Left lung (tissue), 10 donors: ENCODE data around the gene ZCCHC7. TPM values are rescaled to one million over a fixed set of nuclear protein-coding genes. Genes with fewer than 3 reads are reported as not detected.
A peak's percentile ranks its signal among the peaks of the same experiment; 100 is the strongest.

ENCODE experiments used
- ATAC-seq: fragments of 200-7000 bp; cut with Tn5 transposase; one replicate; pipeline ENCODE4 v1.9.1; 2020; ENCODE audit warnings: moderate library complexity
- DNase-seq, 4 donors: peaks; one replicate each; pipeline ENCODE4 v3.0.0-alpha.2; 2013 to 2020
- H3K27ac ChIP-seq, 2 donors: fragments of 200-600 bp; sonication (generic) in 1 of 2; one replicate each; pipeline versions ENCODE4 v1.5.0 to v1.8.0; 2020 to 2021
- H3K27me3 ChIP-seq, 2 donors: fragments of 200-600 bp; sonication (generic) in 1 of 2; one replicate each; pipeline versions ENCODE4 v1.5.0 to v1.8.0; 2020 to 2021
- H3K36me3 ChIP-seq, 2 donors: fragments of 200-600 bp; sonication (generic) in 1 of 2; one replicate each; pipeline versions ENCODE4 v1.5.0 to v1.8.0; 2020 to 2021
- H3K4me1 ChIP-seq, 2 donors: fragments of 200-600 bp; one replicate each; pipeline ENCODE4 v1.8.0; 2021
- H3K4me3 ChIP-seq, 2 donors: fragments of 200-600 bp; sonication (generic) in 1 of 2; one replicate each; pipeline versions ENCODE4 v1.5.0 to v1.8.0; 2020 to 2021; ENCODE audit warnings: mild to moderate bottlenecking in 1 of 2
- H3K9me3 ChIP-seq, 2 donors: fragments of 200-600 bp; sonication (generic) in 1 of 2; one replicate each; pipeline versions ENCODE4 v1.5.0 to v1.8.0; 2020 to 2021
- CTCF ChIP-seq, 2 donors: fragments of 200-600 bp; sonication (generic) in 1 of 2; IDR thresholded peaks; one replicate each; pipeline versions ENCODE4 v1.5.0 to v1.8.0; 2021; ENCODE audit warnings: antibody characterized with exemption in 2 of 2
- intact Hi-C, 2 donors: fragments of 100-400 bp; cut with DNase I; formaldehyde crosslinking; loops; one replicate each; pipeline versions ENCODE4 v1.11.2 to v1.14.2; 2022
- polyA plus RNA-seq, 6 donors: library from polyadenylated mRNA; unstranded; fragments of 120-200 nt; gene quantifications; one replicate each; pipeline ENCODE4 v1.2.1, GENCODE V29; 2013; ENCODE audit not compliant: insufficient read length in 6 of 6
- total RNA-seq, 2 donors: library from RNA; stranded (reverse); fragmentation: NEBNext Ultra II Directional; extraction: Animal tissue kit (Norgen Biotek cat#: 25700); gene quantifications; one replicate each; pipeline ENCODE4 v1.2.1, GENCODE V29; 2021
- donor health status: DM: no; HTN: yes; CAD: no.
- donor health status: DM: no; HTN: no; CAD: no.

Gene ZCCHC7
- total and polyA plus RNA-seq, 8 donors: 16.0 to 26.0 (median 22.6) TPM

- intact Hi-C loops: no loop called here
These were observed 131.1 kb downstream of the ZCCHC7 start for GRCh38 chr9:37251452-37251851.

GRCh38 chr9:37253377-37253937 is 133.1 kb downstream of the ZCCHC7 start:
- H3K27ac ChIP-seq: no peak overlapping the region
- intact Hi-C loops: no loop called here
- DNase-seq (no peak), ATAC-seq (no peak)
- peaks cover 0 to 4% of the 10 kb centered on the region in 2 donors for H3K36me3 ChIP-seq
- TF ChIP-seq CTCF (IDR thresholded peaks at IDR 0.05): no peak
- no peaks in the 10 kb centered on the region for H3K4me1 ChIP-seq
- no peaks in the 10 kb centered on the region for H3K27me3 ChIP-seq
- no peaks in the 10 kb centered on the region for H3K9me3 ChIP-seq
- H3K4me3 ChIP-seq: no peak overlapping the region

More at GRCh38 chr9:37251452-37251851, 131.1 kb downstream of the ZCCHC7 start:
- Histone ChIP-seq H3K27me3 (no peaks in the 10 kb centered on the region), H3K4me3 (no peak overlapping the region), H3K9me3 (no peaks in the 10 kb centered on the region), H3K27ac (no peak overlapping the region), H3K36me3 (peaks cover 0 to 4% of the 10 kb centered on the region in 2 donors), H3K4me1 (no peaks in the 10 kb centered on the region)
- DNase-seq (no peak), ATAC-seq (no peak)
- TF ChIP-seq CTCF (IDR thresholded peaks at IDR 0.05): no peak

GRCh38 chr9:37255187-37255586 is 134.8 kb downstream of the ZCCHC7 start:
- DNase-seq (no peak), ATAC-seq (no peak)
- Histone ChIP-seq H3K27me3 (no peaks in the 10 kb centered on the region), H3K4me1 (no peaks in the 10 kb centered on the region), H3K4me3 (no peak overlapping the region), H3K27ac (no peak overlapping the region), H3K9me3 (no peaks in the 10 kb centered on the region), H3K36me3 (peaks cover 0 to 4% of the 10 kb centered on the region in 2 donors)
- intact Hi-C loops: no loop called here
- no peak for TF ChIP-seq CTCF (IDR thresholded peaks at IDR 0.05)

GRCh38 chr9:37255944-37256862 is 135.8 kb downstream of the ZCCHC7 start:
- no peak overlapping the region for H3K27ac ChIP-seq
- TF ChIP-seq CTCF (IDR thresholded peaks at IDR 0.05): no peak
- peaks cover 0 to under 1% of the 10 kb centered on the region in 2 donors for H3K4me1 ChIP-seq
- ATAC-seq: no peak
- H3K27me3 ChIP-seq: no peaks in the 10 kb centered on the region
- intact Hi-C loops: no loop called here
- no peaks in the 10 kb centered on the region for H3K36me3 ChIP-seq
- H3K4me3 ChIP-seq: no peak overlapping the region
- DNase-seq: no peak
- H3K9me3 ChIP-seq: no peaks in the 10 kb centered on the region

GRCh38 chr9:37259951-37260350 is 139.6 kb downstream of the ZCCHC7 start:
- ATAC-seq: no peak
- intact Hi-C loops: no loop called here
- Histone ChIP-seq H3K4me3 (no peak overlapping the region), H3K9me3 (no peaks in the 10 kb centered on the region), H3K27me3 (no peaks in the 10 kb centered on the region), H3K36me3 (no peaks in the 10 kb centered on the region), H3K27ac (no peak overlapping the region), H3K4me1 (peaks cover 0 to 4% of the 10 kb centered on the region in 2 donors)
- peak in 1 of 4 donors; percentile 37 for DNase-seq
- no peak for TF ChIP-seq CTCF (IDR thresholded peaks at IDR 0.05)
